Activated naive CD4-positive, alpha-beta T cell treated with anti-CD3 and anti-CD28 coated beads for 36 hours (primary cell): ENCODE measurements around the gene NME9. TPM values are rescaled to one million over a fixed set of nuclear protein-coding genes. Genes with fewer than 3 reads are reported as not detected.
A peak's percentile ranks its signal among the peaks of the same experiment; 100 is the strongest.
"Not testable (repeated sequence)": the region's sequence is repeated elsewhere in the genome, so short reads cannot be mapped to it uniquely, and the experiment has no call there.

Source experiments
- CTCF ChIA-PET: fragments of 350-600 bp; sonication (Branson Sonifier 250); formaldehyde crosslinking; loops from one replicate; lab custom pipeline; 2021; ENCODE audit warnings: antibody characterized with exemption; lab: Charles Lee
- DNase-seq: peaks from one replicate; pipeline ENCODE4 v3.0.0-alpha.2; 2020
- H3K27ac Mint-ChIP-seq: one replicate; pipeline ENCODE4 v1.8.0; 2021; ENCODE audit warnings: mild to moderate bottlenecking, mixed read lengths
- H3K27me3 Mint-ChIP-seq: one replicate; pipeline ENCODE4 v1.8.0; 2021; ENCODE audit warnings: low read depth, mixed read lengths
- H3K36me3 Mint-ChIP-seq: one replicate; pipeline ENCODE4 v1.8.0; 2021; ENCODE audit warnings: low read depth, mixed read lengths
- H3K4me1 Mint-ChIP-seq: one replicate; pipeline ENCODE4 v1.8.0; 2021; ENCODE audit warnings: low read depth, mixed read lengths
- H3K4me3 Mint-ChIP-seq: one replicate; pipeline ENCODE4 v1.8.0; 2021; ENCODE audit warnings: mild to moderate bottlenecking, moderate library complexity, mixed read lengths
- H3K9me3 Mint-ChIP-seq: one replicate; pipeline ENCODE4 v1.8.0; 2021; ENCODE audit warnings: mixed read lengths
- intact Hi-C: fragments of 100-400 bp; cut with micrococcal nuclease; formaldehyde crosslinking; loops from one replicate; pipeline ENCODE4 v1.15.1; 2023
- total RNA-seq, 2 experiments: library from RNA; stranded (reverse); gene quantifications; one replicate each; pipeline ENCODE4 v1.2.3, GENCODE V29; 2021

The NME9 gene
- total RNA-seq, result 1 to 10 TPM; 2.0 to 2.4 TPM

- Mint-ChIP-seq H3K36me3 (no peaks in the 10 kb centered on the region), H3K9me3 (no peaks in the 10 kb centered on the region), H3K27me3 (no peaks in the 10 kb centered on the region), H3K27ac (peak within 1 kb of the TSS; percentile 86), H3K4me1 (peaks cover 47% of the 10 kb centered on the region), H3K4me3 (peak within 1 kb of the TSS; percentile 91)
- CTCF ChIA-PET, result interaction anchor here (1.0 to 2.1 kb wide), 13 partner anchors 9 to 155 kb away, joined by 3 to 12 read pairs (median 5); partner anchors contain the start of genes DBR1, ESYT3 and MRAS
- peak; percentile 92 for DNase-seq
- intact Hi-C loops, result loop anchor here (1.0 to 10.0 kb wide), 14 partner anchors 19 to 1015 kb away; partner anchors contain the start of genes ARMC8, CEP70, DBR1 and ESYT3
These were observed at the start of gene NME9 for GRCh38 chr3:138329127-138329983. TSS of gene NME9 (minus strand) at chr3:138329851. CDS start at chr3:138329335, 516 bp downstream.

DNA sequence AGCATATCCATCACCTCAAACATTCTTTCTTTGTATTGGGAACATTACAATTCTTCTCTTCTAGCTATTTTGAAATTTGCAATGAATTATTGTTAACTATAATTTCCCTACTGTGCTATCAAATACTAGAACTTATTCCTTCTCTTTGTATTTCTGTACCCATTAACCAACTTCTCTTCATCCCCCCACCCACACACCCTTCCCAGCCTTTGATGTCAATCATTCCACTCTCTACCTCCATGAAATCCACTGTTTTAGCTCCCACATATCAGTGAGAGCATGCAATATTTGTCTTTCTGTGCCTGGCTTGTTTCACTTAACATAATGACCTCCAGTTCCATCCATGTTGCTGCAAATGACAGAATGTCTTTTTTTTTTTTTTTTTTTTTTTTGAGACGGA, 49.3 kb upstream of the NME9 start:
- H3K4me1 Mint-ChIP-seq, result no peaks in the 10 kb centered on the region
- no peak overlapping the region for H3K27ac Mint-ChIP-seq
- no peaks in the 10 kb centered on the region for H3K27me3 Mint-ChIP-seq
- no peak overlapping the region for H3K4me3 Mint-ChIP-seq
- intact Hi-C loops, result no loop called here
- no peaks in the 10 kb centered on the region for H3K36me3 Mint-ChIP-seq
- H3K9me3 Mint-ChIP-seq, result no peaks in the 10 kb centered on the region
- DNase-seq, result no peak
- CTCF ChIA-PET, result interaction anchor here (1.0 kb wide), 1 partner anchor 133 kb away, joined by 3 read pairs; no protein-coding TSS in a partner anchor

- Mint-ChIP-seq H3K4me1 (no peaks in the 10 kb centered on the region), H3K9me3 (no peaks in the 10 kb centered on the region), H3K27ac (no peak overlapping the region), H3K4me3 (no peak overlapping the region), H3K36me3 (no peaks in the 10 kb centered on the region), H3K27me3 (peaks cover 1% of the 10 kb centered on the region)
- CTCF ChIA-PET, result interaction anchor here (1.0 kb wide), 1 partner anchor 134 kb away, joined by 3 read pairs; no protein-coding TSS in a partner anchor
- intact Hi-C loops, result no loop called here
- no peak for DNase-seq
These were observed 48.7 kb upstream of the NME9 start for GRCh38 chr3:138378331-138378730.

- Mint-ChIP-seq H3K36me3 (no peaks in the 10 kb centered on the region), H3K27me3 (peaks cover 2% of the 10 kb centered on the region), H3K9me3 (no peaks in the 10 kb centered on the region), H3K4me3 (no peak overlapping the region), H3K27ac (no peak overlapping the region), H3K4me1 (no peaks in the 10 kb centered on the region)
- CTCF ChIA-PET, result interaction anchor here (0.5 kb wide), 1 partner anchor 304 kb away, joined by 3 read pairs; no protein-coding TSS in a partner anchor
- DNase-seq, result no peak
- intact Hi-C loops, result no loop called here
These were observed 48.2 kb upstream of the NME9 start for GRCh38 chr3:138377804-138378203.

DNA sequence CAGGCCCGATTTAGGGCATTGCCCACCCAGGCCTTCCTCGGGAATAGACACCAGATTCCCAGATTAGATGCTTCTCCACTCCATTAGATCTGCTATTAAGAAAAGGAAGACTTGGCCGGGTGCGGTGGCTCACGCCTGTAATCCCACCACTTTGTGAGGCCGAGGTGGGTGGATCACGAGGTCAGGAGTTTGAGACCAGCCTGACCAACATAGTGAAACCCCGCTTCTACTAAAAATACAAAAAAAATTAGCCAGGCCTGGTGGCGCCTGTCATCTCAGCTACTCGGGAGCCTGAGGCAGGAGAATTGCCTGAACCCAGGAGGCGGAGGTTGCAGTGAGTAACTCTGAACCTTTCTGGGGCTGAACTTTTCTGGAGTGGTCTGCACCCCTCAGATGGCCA, 47.6 kb upstream of the NME9 start:
- CTCF ChIA-PET, result interaction anchor here (0.5 kb wide), 1 partner anchor 304 kb away, joined by 3 read pairs; no protein-coding TSS in a partner anchor
- intact Hi-C loops, H3K27ac Mint-ChIP-seq, H3K36me3 Mint-ChIP-seq, H3K9me3 Mint-ChIP-seq, H3K4me1 Mint-ChIP-seq, H3K4me3 Mint-ChIP-seq, H3K27me3 Mint-ChIP-seq, DNase-seq: not testable (repeated sequence)

GRCh38 chr3:138376663-138377062, 47.0 kb upstream of the NME9 start:
- H3K27ac Mint-ChIP-seq, result no peak overlapping the region

DNA sequence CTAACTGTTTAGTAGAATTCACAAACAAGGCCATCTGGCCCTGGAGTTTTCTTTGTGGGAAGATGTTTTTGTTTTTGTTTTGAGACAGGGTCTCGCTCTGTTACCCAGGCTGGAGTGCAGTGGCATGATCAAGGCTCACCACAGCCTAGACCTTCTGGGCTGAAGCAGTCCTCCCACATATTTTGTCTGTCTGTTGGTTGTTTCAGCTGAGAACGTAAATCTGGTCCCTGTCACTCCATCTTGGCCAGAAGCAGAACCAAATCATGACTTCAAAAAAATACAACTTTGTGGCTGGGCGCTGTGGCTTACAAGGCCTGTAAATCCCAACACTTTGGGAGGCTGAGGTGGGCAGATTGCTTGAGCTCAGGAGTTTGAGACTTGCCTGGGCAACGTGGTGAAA, 45.8 kb upstream of the NME9 start:
- intact Hi-C loops, result no loop called here
- H3K36me3 Mint-ChIP-seq, result no peaks in the 10 kb centered on the region
- CTCF ChIA-PET, result no interaction called here
- no peak overlapping the region for H3K4me3 Mint-ChIP-seq
- no peak for DNase-seq
- H3K27ac Mint-ChIP-seq, result no peak overlapping the region
- H3K4me1 Mint-ChIP-seq, result no peaks in the 10 kb centered on the region
- no peaks in the 10 kb centered on the region for H3K9me3 Mint-ChIP-seq
- H3K27me3 Mint-ChIP-seq, result peaks cover 7% of the 10 kb centered on the region

More at GRCh38 chr3:138376663-138377062, 47.0 kb upstream of the NME9 start:
- CTCF ChIA-PET, result no interaction called here
- Mint-ChIP-seq H3K36me3 (no peaks in the 10 kb centered on the region), H3K9me3 (no peaks in the 10 kb centered on the region), H3K27me3 (peaks cover 2% of the 10 kb centered on the region), H3K4me3 (no peak overlapping the region), H3K4me1 (no peaks in the 10 kb centered on the region)
- intact Hi-C loops, result no loop called here
- DNase-seq, result no peak

GRCh38 chr3:138374573-138375134, 45.0 kb upstream of the NME9 start:
- Mint-ChIP-seq H3K27ac (no peak overlapping the region), H3K36me3 (no peaks in the 10 kb centered on the region), H3K4me3 (no peak overlapping the region), H3K27me3 (peaks cover 7% of the 10 kb centered on the region), H3K4me1 (no peaks in the 10 kb centered on the region), H3K9me3 (no peaks in the 10 kb centered on the region)
- intact Hi-C loops, result no loop called here
- no peak for DNase-seq
- CTCF ChIA-PET, result no interaction called here

DNA sequence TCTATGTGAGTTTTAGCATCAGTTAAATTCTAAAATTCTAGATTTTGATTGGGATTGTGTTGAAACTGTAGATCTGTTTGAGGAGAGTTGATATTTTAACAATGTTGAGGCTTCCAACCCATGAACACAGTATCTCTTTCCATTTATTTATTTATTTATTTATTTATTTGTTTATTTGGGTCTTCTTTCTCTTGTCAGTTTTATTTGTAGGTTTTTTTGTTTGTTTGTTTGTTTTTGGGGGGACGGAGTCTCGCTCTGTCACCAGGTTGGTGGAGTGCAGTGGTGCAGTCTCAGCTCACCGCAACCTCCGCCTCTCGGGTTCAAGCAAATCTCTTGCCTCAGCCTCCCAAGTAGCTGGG, 44.1 kb upstream of the NME9 start:
- Mint-ChIP-seq H3K4me3 (no peak overlapping the region), H3K36me3 (no peaks in the 10 kb centered on the region), H3K27me3 (peaks cover 7% of the 10 kb centered on the region), H3K27ac (no peak overlapping the region), H3K4me1 (no peaks in the 10 kb centered on the region), H3K9me3 (no peaks in the 10 kb centered on the region)
- intact Hi-C loops, result no loop called here
- no peak for DNase-seq
- CTCF ChIA-PET, result no interaction called here

DNA sequence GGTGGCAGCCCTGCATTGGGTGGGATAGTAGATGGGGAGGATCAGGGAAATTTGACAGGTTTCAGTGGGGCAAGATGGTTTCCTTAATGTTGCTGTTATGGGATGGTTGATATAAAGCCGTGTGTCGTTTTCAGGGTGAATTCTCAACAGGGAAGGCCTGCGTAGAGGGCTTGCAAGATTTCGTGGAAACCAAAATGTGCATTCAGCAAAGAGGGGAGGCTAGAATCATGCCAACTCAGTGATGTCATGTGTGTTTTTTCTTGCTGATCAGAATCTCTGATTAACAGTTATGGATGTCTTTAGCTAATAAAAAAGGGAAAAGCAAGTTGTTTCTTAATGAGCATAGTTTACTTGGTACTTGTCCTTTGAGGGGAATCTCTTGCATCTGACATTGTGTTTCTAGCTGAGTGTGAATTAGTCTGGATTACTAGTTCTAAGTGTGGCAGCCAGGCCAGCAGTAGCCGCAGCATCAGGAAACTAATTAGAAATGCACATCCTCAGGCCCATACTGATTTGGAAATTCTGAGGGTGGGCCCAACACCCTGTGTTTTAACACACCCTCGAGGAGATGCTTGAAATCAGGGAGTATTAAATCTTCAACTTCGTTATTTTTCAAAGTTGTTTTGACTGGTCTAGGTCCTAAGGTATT, 43.6 kb upstream of the NME9 start:
- CTCF ChIA-PET, result no interaction called here
- Mint-ChIP-seq H3K4me1 (no peaks in the 10 kb centered on the region), H3K36me3 (no peaks in the 10 kb centered on the region), H3K9me3 (no peaks in the 10 kb centered on the region), H3K27ac (no peak overlapping the region), H3K27me3 (peaks cover 7% of the 10 kb centered on the region), H3K4me3 (no peak overlapping the region)
- no peak for DNase-seq
- intact Hi-C loops, result no loop called here

DNA sequence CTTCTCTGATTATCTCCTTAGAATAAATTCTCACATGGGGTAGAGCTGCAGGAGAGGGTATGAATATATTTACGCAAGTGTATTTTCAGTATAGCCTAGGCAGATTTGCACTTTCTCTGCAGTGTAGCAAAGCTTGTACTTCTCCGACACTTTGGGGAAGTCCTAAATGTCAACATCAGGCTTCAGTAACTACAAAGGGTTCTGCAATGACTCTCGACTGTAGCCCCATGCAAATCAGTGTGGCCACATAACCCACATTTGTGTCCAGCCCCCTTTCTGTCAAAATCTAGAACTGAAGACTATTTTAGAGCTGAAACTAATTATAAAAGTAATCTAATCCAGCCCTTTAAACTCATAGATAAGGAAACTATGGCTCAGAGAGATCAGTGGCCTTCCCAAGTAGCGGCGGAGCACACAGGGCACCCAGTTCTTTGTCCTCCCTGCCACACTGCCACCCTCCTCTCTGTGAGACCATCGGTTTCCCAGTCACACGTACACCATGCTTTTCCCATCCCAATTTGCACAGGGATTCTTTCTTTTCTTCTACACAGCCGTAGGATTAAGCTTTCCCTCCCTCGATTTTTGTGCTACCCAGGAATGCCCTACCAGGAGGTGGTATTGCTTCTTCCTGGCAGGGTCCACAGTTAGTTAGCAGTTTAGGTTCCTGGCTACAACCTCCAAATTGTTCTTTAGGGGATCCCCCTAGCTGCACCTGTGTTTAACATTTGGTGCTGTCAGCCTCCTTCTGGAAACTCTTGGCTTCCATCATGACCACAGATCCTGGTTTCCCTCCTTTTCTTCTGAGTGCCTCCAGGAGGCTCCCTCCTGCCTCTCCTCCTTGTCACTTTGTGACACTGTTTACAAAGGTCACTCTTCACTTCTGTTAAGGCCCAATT, 41.7 kb upstream of the NME9 start:
- CTCF ChIA-PET, result no interaction called here
- no peak overlapping the region for H3K27ac Mint-ChIP-seq
- intact Hi-C loops, result no loop called here
- H3K9me3 Mint-ChIP-seq, result no peaks in the 10 kb centered on the region
- H3K36me3 Mint-ChIP-seq, result no peaks in the 10 kb centered on the region
- H3K4me3 Mint-ChIP-seq, result no peak overlapping the region
- H3K27me3 Mint-ChIP-seq, result peaks cover 7% of the 10 kb centered on the region
- DNase-seq, result no peak
- no peaks in the 10 kb centered on the region for H3K4me1 Mint-ChIP-seq
